HG03439 (cell line): Measurements from ENCODE around the gene DMXL1.
"Not testable (repeated sequence)": the region's sequence is repeated elsewhere in the genome, so short reads cannot be mapped to it uniquely, and the experiment has no call there.

ENCODE experiments used
- ATAC-seq: cut with Tn5 transposase; IDR thresholded peaks from one replicate; pipeline ENCODE4 v1.9.1; 2021; ENCODE audit warnings: mild to moderate bottlenecking, moderate library complexity; ENCODE audit not compliant: unreplicated experiment

Gene DMXL1

DNA sequence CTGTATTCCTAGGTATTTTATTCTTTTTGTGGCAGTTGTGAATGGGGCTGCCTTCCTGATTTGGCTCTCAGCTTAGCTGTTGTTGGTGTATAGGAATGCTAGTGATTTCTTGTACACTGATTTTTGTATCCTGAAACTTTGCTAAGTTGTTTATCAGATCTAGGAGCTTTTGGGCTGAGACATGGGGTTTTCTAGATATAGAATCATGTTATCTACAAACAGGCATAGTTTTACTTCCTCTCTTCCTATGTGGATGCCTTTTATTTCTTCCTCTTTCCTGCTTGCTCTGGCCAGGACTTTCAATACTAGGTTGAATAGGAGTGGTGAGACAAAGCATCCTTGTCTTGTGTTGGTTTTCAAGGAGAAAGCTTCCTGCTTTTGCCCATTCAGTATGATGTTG is 129.9 kb downstream of the DMXL1 start:
- no peak for ATAC-seq

DNA sequence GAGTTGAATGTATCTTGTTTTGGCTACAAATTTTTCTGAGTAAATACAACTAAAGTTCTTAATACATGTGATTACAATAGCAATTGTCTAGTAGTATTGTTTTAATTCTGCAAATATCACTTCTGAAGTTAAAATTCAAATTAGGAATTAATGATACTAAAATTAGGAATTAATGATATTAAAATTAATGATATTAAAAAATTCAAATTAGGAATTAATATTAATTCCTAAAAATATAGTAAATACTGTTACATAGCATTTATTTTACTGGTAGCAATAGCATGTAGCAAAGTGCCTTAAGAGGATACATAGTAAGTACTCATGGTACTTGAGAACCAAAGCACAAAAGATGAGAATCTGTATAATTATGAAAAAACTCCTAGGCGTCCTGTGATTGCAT is 136.2 kb downstream of the DMXL1 start:
- ATAC-seq = no peak

DNA sequence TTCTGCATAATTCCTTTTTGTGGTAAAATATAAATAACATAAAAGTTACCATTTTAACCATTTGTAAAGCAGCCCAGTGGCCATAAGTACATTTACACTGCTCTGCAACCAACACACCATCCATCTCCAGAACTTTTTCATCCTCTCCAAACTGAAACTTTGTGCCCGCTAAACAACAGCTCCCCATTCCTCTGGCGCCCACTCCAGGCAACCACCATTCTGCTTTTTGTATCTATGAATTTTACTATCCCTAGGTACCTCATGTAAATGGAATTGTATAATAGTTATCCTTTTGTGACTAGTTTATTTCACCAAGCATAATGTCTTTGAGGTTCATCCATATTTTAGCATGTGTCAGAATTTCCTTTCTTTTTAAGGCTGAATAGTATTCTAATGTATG is 141.1 kb downstream of the DMXL1 start:
- no peak for ATAC-seq

DNA sequence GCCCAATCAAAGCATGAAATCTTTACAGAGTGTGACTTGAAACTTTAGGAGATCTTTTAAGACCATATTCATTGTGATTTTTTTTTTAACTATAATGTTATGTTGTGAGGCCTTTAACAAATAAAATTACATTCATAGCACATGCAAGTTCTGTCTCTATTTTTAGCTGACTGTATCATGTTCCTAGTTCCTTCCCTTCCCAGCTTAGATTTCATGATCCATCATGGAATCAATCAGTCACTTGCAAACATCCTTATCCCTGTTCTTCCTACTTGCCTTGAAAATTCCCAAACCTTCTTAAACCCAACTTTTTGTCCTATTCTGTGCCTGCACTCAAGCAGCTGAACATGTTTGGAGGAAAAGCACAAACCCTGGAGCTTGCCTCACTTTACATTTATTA is 141.8 kb downstream of the DMXL1 start:
- no peak for ATAC-seq

GRCh38 chr5:119217183-119217582 is 146.3 kb downstream of the DMXL1 start:
- ATAC-seq = no peak

- no peak for ATAC-seq
These were observed 148.2 kb downstream of the DMXL1 start for GRCh38 chr5:119218830-119219782.

DNA sequence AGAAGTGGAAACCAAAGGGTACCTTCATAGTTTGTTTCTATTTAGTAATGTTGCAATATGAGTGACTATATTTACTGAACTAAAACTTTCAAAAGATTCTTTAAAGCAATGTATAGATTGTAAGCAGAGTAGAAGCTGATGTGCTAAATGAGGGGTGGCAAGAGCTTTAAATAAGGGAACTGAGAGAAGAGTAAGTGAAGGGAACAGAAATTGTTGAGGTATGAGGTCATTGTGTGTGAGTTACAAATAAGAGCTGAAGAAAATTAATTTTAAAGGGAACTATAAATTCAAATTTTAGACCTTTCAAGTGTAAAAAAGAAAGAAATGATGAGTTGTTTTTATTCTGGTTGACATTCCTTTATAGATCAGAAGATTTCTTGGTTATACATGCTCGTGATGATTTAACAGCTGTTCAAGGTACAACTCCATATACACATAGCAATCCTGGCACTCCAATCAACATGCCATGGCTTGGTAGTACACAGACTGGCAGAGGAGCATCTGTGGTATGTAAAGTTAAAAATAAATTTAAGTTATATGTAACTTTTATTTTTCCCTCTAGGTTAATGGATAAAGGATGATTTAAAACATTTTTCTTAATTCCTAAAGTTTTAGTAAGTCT is 149.8 kb downstream of the DMXL1 start:
- ATAC-seq = peak; percentile 73

GRCh38 chr5:119221330-119221729 is 150.4 kb downstream of the DMXL1 start:
- no peak for ATAC-seq

DNA sequence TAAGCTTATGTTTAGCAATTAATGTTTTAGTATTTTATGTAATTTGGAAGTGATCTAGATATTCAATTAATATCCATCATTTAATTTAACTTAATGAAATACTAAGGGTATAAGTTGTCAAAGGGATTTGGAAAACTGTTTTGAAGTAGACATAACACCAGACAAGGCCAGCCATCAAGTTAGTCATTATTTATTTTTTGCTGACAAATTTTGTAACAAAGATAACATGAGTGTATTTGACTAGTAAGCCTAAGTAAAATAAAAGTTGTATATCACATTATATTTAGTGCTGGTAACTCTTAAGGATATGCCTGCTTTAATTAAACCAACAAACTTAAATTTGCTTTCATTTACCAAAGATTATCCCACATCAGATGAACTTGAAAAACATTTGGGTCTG is 159.1 kb downstream of the DMXL1 start:
- no peak for ATAC-seq

DNA sequence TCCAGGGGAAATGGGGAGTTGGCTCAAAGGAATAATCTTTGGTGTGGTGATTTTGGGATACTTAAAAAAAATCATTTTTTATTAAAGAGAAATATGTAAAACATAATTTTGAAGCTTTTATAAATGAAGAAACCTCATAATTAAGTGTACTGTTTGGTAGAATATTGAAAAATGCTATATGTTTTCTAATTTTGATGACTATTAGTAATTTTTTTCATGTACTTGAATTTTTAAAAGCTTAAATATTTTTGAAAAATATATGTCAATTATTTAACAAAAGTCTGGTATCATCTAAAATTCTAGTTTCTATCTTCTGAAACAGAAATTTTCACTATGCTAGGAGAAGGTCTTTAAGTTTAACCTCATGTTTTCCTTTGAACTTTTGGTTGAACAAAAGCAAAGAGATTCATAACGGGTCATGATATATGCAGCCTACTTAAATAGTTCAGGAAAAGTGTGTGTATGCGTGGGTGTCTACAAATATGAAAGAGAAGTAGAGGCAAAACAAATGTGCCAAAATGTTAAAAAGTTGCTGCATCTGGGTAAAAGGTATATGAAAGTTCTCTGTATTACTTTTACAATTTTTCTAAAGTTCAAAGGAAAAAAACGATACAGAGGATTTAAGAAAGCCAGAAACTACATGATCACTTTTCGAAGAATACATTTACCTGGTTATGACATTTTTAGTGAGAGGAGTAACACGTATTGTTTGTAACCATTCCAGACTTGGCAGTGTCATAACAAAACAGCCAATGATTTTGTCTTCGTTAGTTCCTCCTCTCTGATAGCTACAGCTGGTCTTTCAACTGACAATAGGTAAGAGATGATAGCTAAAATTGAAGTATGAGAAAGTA is 167.6 kb downstream of the DMXL1 start:
- ATAC-seq = no peak

- ATAC-seq = no peak
These were observed 168.2 kb downstream of the DMXL1 start for GRCh38 chr5:119239119-119239417.

DNA sequence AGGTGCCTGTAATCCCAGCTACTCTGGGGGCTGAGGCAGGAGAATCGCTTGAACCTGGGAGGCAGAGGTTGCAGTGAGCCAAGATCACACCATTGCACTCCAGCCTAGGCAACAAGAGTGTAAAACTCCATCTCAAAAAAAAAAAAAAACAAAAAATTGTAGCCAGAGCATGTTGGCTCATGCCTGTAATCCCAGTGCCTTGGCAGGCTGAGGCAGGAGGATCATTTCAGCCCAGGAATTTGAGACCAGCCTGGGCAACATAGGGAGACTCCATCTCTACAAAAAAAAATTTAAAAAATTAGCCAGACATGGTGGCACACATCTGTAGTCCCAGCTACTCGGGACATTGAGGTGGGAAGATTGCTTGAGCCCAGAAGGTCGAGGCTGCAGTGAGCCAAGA is 168.9 kb downstream of the DMXL1 start:
- ATAC-seq = not testable (repeated sequence)

GRCh38 chr5:119243888-119244287 is 173.0 kb downstream of the DMXL1 start:
- no peak for ATAC-seq

DNA sequence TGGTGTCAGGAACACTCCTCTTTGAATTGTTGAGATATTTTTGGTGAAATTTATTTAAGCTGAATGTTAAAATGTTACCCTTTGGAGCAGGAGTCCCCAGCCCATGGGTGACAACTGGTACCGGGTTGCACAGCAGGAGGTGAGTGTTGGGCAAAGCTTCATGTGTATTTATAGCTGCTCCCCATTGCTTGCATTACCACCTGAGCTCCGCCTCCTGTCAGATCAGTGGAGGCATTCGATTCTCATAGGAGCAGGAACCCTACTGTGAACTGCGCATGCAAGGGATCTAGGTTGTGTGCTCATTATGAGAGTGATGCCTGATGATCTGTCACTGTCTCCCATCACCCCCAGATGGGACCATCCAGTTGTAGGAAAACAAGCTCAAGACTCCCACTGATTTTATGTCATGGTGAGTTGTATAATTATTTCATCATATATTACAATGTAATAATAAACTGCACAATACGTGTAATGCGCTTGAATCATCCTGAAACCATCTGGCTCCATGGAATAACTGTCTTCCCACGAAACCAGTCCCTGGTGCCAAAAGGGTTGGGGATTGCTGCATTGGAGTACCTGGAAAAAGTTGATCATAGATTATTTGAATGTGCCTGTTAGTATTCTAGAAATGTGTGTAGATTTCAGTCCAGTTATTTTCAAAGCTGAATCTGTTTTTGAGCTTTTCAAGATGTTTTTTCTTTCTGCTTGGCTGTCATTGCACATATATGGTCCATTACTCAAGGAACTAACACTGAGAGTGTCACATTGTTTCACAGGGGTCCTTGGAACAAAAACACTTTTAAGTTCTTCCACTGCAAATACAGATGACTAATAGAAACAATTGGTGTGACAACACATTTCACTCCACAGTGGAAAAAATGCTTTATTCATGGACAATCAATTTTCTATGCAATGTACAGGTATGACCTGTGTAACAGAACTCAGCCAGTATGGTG is 180.3 kb downstream of the DMXL1 start:
- no peak for ATAC-seq

GRCh38 chr5:119255571-119256356 is 184.9 kb downstream of the DMXL1 start:
- ATAC-seq = no peak

GRCh38 chr5:119257613-119258012 is 186.7 kb downstream of the DMXL1 start:
- no peak for ATAC-seq

GRCh38 chr5:119263639-119264038 is 192.8 kb downstream of the DMXL1 start:
- no peak for ATAC-seq

DNA sequence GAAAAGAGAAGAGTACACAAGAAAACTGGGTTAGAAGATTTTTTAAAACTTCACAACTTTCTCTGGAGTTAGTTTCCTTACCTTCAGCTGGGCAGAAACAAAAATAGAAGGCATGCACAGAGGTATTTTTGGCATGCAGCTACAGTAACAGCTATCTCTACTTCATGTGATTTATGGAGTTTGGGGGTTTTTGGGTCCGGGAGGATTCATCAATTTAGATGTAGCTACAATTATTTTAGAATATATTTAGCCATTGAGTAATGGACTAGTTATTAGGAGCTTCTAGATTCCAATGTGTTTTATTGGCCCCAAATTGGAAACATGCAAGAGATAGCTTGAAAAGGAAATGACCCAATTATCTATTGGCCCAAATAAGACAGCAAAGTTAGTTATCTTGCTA is 193.3 kb downstream of the DMXL1 start:
- ATAC-seq = no peak

GRCh38 chr5:119267958-119268386 is 197.1 kb downstream of the DMXL1 start:
- ATAC-seq = peak; percentile 67
